T-helper 9 cell (primary cell): ENCODE results near the gene OVOL2.
"Not testable (repeated sequence)": the region's sequence is repeated elsewhere in the genome, so short reads cannot be mapped to it uniquely, and the experiment has no call there.

ENCODE experiments used
- DNase-seq: peaks from one replicate; pipeline ENCODE4 v3.0.0-alpha.2; 2020
- total RNA-seq, 2 donors: gene quantifications; one replicate each; lab custom pipeline; 2026; lab: John Stamatoyannopoulos, UW

Gene OVOL2
- 0 reads per million in 2 donors for total RNA-seq

DNA sequence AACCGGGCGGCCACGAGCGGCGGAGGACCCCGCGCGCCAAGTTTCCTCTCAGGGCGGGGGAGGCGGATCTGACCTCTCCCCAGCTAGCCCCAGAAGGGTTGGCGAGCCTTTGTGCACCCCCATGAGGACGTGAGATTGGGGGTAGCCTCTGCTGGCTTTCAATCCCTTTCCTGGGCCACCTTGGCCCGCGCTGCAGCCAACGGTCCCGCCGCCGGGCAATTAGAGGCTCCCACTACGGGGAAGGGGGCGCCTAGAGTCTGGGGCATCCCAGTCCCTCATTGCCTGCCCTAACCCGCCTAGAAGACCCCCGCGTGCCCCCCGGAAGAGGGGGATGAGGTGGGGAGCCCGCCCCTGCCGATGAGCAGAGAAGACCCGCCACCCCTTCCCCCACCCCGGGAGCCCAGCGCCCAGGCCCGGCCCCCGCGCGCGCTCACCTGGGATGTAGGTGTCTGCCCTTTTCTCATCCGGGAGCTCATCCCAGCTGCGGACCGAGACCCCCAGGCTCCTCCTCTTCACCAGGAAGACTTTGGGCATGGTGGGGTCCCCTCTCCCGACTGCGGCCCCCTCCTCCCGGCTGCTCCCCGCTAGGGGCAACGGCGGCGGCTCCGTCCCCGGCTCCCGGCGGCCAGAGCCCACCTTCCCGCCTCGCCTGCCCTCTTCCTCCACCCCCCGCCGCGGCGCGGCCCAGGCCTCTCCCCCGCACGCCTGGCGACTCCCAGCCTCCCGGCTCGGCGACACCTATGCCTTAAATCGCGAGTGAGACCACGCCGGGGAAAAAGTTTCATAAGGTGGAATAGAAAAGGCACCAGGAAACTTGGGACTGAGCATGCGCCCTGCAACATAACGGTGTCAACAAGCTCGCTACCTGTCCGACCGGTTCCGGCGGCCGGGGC is at the start of gene OVOL2:
Gene OVOL2, minus strand, starts transcription at position 816 of the 893 bp plus-strand sequence. Its CDS starts 282 bp downstream, at position 534.
- DNase-seq = no peak

DNA sequence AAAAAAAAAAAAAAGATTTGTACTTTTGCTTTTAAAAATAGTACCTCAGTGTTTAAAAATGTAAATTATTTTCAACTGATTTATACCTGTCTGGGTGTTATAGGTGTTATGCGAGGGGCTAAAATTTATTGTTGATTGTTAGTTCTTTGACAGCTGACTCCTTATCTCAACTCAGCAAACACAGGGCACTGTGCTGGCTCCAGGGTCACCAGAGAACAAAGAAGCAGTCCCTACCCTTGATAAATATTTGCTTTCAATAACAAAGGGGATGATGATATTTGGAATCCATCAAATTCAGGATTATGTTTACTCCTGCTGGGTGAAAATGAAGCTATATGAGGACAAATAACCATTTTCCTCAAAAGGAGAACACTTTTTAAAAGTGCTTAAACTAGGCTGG is 45.8 kb upstream of the OVOL2 start:
- DNase-seq = no peak

DNA sequence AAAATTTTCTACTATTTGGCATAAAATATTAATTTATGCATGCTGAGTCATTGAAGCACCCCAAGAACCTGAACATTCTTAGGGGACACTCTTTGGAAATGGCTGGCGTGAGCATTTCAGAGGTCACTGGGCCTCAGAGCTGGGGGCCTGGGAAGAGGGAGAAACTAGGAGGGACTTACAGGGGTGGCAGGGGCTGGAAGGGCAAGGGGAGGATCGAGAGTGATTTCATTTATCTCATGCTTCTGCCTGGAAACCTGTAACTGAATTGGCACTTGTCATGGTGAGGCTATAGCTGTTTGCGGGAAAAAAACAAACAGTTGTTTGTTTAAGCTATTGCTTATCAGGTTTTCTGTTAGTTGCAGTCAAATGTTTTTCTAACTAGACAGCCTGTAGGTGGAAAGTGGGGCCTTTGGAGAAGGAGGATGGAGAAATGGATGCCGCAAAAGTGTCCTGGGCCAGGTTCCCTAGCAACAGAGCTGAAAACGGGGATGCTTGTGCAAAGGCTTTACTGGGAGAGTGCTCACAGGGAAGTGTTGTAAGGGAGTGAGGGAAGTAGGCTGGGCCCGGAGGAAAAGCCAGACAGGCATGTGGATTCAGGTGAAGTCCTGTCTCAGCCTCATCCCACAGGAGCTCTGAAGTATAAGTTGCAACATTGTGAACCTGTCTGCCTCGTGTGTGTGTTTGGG is 43.6 kb upstream of the OVOL2 start:
- no peak for DNase-seq

DNA sequence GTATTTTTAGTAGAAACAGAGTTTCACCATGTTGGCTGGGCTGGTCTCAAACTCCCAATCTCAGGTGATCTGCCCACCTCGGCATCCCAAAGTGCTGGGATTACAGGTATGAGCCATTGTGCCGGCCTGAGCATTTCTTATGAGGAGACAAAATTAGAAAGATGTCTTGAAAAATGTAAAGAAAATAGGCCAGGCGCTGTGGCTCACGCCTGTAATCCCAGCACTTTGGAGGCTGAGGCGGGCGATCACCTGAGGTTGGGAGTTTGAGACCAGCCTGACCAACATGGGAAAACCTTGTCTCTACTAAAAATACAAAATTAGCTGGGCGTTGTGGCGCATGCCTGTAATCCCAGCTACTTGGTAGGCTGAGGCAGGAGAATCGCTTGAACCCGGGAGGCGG is 42.9 kb upstream of the OVOL2 start:
- not testable (repeated sequence) for DNase-seq

DNA sequence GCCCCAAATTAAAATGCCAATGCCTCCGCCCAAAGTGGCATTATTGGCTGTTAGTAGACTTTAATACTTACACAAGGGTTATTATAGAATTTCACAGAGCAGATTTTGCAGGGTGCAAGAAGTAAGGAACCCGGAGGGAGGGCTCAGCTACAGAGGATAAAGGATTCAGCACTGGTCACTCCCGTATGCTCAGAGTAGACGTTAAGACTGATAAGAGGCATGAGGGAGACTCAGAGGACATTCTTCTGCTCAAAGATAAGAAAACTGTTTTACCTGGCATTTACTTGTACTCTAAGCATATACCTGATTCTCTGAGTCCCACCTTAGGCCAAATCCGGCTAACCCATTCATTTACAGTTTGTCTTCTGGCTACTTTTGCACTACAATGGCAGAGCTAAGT is 36.5 kb upstream of the OVOL2 start:
- DNase-seq = no peak

DNA sequence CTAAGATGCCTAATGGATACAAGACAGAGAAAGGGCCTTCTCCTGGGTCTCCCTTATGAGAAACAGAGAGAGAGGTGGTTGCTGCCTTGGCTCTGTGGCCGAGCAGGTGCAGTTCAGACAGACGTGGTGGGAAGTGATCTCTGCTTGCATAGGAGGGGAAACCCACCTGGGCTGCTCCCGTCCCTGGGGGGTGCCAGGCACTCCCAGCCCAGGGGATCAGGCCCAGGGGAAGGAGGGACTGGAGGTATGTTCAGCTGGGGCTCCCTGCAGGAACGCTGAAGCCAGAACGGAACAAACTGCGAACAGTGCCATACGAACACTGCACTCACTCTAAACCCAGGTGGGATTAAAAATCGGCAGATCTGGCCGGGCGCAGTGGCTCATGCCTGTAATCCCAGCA is 35.7 kb upstream of the OVOL2 start:
- no peak for DNase-seq

DNA sequence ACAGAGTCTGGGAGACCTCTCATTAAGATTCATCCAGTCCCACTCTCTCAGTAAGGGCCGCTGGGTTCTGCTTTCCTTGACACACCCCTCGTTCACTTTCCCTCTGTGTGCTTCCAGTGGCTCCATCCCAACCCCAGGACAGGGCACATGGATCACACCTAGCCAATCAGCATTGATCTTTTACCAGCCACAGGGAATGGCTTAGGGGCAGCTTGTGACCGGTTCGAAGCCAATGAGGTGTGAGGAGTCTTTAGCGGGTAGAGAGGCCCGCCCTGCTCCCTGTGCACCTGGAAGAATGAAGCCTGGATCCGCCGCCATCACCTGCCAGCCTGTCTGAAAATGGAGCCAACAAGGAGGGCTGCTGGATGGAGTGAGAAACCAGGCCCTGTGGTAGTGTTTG is 35.2 kb upstream of the OVOL2 start:
- DNase-seq = no peak

DNA sequence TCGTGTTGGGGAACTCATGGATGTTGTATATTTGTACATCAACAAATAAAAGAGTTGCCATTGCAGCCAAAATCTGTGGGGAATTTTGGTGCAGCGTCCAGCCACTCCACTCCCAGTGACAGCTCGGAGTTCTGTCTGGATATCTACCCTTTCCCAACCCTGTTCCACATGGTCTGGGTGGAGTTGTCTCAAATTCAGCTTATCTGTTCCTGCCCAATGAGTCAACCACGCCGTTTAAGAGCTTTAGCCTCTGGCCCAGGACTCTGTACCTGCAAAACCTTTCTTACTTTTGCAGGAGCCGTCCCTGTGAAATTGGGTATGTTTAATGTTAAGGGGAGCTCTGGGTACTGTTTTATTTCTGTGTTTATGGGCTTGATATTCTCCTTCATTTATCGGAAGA is 33.9 kb upstream of the OVOL2 start:
- DNase-seq = no peak

DNA sequence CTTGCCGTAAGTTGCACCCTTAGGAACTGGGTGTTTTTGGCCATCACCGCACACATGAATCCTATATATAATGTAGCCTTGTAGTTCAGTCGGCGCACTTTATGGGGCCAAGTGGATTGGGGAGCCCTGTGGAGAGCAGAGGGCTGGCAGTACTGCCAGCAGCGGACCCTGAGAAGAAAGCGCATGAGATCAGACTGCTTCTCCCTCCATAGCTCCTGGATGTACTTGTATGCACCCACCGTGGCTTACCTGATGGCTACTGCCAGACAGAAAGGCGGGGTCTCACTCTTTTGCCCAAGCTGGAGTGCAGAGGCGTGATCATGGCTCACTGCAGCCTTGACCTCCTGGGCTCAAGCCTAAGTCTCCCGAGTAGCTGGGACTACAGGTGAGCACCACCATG is 32.8 kb upstream of the OVOL2 start:
- DNase-seq = no peak

DNA sequence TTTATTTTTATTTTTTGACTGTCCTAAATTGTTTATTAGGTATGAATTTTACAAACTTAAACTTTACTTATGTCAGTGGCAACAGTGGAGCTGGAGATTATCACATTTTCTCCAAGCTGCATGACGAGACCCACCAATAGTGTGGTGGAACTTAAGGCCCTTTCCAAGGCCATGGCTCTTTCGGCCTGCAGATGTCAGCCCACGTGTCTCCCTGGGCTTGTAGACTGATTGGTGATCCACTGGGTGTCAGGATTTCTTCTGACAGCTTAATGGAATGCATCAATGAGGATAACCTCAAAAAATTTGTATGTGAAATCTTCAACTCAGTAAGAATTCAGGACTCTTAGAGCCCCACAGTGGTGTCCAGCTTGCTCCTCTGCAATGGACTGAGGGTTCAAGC is 32.3 kb upstream of the OVOL2 start:
- DNase-seq = no peak

DNA sequence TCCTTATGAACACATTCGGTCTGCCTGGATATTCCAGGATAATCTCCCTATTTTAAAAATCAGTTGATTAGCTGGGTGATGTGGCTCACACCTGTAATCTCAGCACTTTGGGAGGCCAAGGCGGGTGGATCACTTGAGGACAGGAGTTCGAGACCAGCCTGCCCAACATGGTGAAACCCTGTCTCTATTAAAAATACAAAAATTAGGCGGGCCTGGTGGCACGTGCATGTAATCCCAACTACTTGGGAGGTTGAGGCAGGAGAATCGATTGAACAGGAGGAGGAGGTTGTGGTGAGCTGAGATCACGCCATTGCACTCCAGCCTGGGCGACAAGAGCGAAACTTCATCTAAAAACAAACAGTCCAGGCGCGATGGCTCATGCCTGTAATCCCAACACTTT is 31.1 kb upstream of the OVOL2 start:
- not testable (repeated sequence) for DNase-seq

DNA sequence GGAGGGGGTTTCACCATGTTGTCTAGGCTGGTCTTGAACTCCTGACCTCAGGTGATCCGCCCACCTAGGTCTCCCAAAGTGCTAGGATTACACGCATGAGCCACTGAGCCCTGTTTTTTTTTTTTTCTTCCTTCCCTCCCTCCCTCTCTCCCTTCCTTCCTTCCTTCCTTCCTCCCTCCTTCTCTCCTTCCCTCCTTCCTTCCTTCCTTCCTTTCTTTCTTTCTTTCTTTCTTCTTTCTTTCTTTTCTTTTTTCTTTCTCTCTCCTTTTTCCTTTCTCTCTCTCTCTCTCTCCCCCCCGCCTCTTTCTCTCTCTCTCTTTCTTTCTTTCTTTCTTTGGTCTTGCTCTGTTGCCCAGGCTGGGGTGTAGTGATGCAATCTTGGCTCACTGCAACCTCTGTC is 30.6 kb upstream of the OVOL2 start:
- not testable (repeated sequence) for DNase-seq

DNA sequence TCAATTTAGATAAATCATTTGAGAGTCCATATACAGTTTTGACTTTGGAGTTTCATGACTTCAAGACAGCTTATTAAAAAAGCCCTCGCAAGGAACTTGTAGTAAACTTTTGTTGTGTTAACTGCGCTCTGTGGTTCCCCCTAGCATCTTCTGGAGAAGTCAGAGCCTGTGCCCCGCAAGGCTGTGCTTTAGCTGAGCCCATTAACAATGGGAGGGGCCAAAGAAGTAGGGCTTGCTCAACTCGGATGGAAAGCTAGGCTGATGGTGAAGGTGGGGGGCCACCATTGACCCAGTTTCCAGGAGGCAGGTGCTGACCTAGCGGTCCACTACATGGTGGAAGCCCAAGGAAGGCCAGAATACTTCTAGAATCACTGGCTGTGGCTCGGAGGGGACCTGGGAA is 29.3 kb upstream of the OVOL2 start:
- no peak for DNase-seq

DNA sequence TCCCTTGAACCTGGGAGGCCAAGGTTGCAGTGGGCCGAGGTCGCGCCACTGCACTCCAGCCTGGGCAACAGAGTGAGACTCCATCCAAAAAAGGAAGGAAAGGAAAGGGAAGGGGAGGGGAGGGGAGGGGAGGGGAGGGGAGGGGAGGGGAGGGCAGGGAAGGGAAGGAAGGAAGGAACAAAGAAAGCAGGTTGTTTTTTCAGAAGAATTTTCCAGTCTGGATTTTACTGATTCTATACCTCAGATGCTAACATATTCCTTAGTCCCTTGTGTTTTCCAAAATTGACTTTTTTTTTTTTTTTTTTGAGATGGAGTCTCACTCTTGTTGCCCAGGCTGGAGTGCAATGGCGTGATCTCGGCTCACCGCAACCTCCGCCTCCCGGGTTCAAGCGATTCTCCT is 23.1 kb upstream of the OVOL2 start:
- DNase-seq = not testable (repeated sequence)

DNA sequence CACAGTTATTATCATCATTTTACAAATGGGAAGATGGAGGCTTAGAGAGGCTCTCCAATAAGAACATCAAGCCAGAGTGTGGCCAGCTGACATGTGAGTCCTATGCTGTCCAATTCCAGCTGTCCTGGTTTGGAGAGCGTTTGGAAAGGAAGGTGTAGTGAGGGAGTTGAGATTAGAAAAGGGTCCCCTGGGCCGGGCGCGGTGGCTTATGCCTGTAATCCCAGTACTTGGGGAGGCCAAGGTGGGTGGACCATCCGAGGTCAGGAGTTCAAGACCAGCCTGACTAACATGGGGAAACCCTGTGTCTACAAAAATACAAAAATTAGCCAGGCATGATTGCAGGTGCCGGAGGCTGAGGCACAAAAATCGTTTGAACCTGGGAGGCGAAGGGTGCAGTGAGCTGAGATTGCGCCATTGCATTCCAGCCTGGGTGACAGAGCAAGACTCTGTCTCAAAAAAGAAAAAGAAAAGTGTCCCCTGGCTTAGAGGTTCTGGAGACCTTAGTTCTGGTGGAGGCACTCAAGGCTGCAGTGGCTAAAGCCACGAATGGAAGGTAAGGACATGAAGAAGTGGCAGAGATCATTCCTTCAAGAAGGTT is 22.1 kb upstream of the OVOL2 start:
- DNase-seq = no peak

DNA sequence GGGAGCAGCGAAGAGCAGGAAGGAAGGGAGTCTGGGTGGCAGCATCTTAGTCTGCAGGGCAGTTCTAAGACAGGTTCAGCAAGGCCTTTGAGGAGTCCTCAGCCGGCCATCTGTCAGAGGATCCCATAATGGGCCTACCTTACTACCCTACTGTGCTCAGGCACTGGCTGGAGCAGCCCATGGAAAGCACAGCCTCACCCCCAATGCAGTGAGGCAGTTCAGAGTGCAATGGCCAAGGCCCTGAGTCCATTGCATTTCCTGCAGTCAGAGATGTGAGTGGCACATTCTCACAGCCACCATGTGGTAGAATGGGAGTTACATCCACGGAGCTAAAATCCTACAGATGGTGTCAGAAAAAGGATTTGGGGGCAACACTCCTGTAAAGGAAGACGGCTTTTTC is 19.4 kb upstream of the OVOL2 start:
- DNase-seq = no peak

DNA sequence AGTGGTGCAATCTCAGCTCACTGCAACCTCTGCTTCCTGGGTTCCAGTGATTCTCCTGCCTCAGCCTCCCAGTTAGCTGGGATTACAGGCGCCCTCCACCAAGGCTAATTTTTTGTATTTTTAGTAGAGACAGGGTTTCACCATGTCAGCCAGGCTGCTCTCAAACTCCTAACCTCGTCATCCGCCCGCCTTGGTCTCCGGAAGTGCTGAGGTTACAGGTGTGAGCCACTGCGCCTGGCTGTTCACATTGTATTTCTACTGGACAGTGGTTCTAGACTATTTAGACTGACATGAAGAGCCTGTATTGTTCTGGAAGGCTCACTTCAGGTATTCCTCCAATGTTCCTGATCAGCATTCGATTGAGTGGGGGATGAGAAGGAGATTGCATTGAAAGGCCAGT is 14.8 kb upstream of the OVOL2 start:
- DNase-seq = no peak

DNA sequence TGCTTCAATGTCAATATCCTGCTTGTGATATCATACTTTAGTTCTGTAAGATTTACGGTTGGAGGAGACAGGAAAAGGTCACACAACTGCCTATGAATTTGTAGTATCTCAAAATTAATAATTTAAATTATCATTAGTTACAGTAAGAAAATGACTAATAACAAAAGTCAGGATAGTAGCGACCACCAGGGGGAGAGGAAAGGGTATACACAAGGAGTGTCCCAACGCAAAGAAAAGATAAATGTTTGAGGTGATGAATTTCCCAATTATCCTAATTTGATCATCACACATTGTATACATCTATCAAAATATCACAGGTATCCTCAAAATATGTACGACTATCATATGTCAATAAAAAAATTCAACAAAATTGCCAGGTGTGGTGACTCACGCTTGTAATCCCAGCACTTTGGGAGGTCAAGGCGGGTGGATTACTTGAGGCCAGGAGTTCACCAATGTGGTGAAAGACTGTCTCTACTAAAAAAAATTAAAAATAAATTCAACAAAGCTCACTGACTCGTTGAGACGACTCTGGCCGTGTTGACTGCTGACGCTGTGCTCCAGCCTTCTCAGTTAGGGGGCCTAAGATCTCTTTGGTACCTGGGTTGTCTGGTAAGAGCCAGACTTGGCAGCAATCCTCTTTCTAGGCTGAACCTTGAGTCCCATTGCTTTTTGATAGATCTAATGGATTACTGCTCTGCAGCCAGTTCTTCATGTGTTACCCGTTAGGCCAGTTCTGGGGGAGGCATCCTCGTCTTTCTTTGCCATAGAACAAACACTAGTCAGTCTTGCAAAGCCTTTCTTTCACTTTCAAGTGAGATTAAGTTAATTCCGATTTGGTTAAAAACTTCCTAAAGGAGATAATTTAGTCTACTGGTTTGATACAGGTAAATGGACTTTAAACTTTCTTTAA is 9.0 kb upstream of the OVOL2 start:
- no peak for DNase-seq

DNA sequence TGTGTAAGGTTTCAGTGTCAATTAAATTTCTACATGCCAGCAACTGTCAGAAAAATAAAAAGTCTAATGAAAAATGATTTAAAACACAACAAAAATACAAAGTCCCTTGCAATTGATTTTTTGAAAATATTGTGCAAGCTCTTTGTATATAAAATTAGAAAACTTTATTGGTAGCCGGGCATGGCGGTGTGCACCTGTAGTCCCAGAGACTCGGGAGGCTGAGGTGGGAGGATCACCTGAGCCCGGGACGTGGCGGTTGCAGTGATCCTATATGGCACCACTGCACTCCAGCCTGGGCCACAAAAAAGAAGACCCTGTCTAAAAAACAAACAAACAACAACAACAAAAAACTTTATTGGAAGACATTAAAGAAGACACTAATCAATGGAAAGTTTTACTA is 6.0 kb upstream of the OVOL2 start:
- no peak for DNase-seq

DNA sequence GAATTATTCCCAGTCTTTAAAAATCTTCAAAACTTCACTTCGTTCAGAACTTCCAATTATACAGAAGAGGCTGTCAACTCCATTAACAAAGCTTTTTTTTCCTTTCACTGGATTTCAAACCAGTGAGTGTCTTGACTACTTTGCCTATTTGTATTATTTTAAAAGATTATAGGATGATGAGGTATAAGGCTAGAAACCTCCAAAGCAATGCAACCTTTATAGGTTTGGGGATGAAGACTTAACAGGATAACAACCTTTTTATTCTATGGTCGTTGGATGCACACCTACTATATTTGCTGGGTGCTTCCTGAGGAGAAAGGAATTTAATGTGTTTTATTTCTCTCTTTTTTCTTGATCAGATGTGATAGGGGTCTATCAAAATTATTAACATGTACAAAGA is 1.9 kb upstream of the OVOL2 start:
- DNase-seq = no peak

DNA sequence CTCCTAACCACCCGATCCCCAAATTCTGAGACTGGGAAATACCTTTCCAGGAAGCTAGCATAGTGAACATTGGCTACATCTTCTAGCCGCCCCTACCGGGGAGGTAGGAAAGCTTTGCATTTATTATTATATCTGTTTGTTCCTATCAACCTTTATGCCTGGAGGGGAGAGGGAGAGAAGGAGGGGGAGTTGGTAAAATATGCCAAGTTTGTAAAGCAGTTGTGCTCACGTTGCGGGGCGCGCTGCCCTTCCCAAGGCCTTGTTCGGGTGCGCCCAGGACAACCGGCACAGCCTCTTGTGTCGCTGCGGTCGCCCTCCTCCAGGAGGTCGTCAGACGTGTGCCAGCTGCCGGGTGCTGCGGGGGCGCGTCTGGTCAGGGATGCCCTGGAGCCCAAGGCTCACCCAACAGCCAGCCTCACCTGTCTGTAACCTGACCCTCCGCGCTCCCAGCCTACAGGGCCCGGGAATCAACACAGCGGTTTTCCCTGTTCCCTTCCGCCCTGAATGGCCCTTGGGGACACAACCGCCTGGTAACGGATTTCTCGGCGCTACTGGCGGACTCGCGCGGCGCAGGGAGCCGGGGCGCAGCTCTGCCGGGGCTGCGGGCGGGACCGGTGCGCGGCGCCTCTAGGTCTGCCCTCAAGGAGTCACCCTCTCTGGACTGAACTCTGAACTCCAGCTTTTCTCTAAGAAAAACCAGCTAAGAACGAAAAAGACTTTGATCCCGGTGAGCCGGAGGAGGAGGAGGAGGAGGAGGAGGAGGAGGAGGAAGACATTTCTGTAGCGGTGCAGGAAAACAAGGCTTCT is 1.1 kb upstream of the OVOL2 start:
- no peak for DNase-seq

DNA sequence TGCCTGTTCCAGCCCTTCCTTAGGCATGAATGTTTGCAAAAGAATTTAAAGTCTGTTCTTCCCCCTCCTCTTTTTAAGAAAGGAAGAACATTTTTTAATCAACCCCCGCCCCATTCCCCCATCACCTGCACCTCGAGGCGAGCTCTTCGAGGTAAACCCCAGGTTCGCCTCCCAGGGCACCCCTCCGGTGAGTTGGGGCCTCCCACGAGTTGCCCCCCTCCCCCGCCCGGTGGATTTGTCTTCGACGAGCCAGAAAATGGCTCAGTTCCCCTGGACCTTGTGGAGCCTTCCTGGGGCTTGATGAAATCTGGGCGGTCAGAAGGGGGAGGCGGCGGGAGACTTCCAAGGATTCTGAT is 256 bp upstream of the OVOL2 start:
- DNase-seq = no peak
